Astrocyte of the spinal cord (primary cell): ENCODE measurements around the gene APBB2.
"Not testable (repeated sequence)": the region's sequence is repeated elsewhere in the genome, so short reads cannot be mapped to it uniquely, and the experiment has no call there.

Experiments
- DNase-seq: peaks from one replicate; pipeline ENCODE4 v3.0.0; 2011; ENCODE audit warnings: low read depth, low spot score
- H3K4me3 ChIP-seq: 2 replicates; pipeline ENCODE4 v1.5.1; 2011; ENCODE audit warnings: low read depth, mild to moderate bottlenecking, low read length, moderate library complexity
- in situ Hi-C: cut with HindIII; loops from 2 replicates; pipeline ENCODE4 v1.10.0; 2017; ENCODE audit warnings: low sequenced_read_pairs
- TF ChIP-seq, protein P1 (sequence below): IDR thresholded peaks from 2 replicates; pipeline ENCODE4 v1.5.1; 2012; ENCODE audit warnings: low read depth, mild to moderate bottlenecking, low read length, inconsistent platforms

The APBB2 gene

DNA sequence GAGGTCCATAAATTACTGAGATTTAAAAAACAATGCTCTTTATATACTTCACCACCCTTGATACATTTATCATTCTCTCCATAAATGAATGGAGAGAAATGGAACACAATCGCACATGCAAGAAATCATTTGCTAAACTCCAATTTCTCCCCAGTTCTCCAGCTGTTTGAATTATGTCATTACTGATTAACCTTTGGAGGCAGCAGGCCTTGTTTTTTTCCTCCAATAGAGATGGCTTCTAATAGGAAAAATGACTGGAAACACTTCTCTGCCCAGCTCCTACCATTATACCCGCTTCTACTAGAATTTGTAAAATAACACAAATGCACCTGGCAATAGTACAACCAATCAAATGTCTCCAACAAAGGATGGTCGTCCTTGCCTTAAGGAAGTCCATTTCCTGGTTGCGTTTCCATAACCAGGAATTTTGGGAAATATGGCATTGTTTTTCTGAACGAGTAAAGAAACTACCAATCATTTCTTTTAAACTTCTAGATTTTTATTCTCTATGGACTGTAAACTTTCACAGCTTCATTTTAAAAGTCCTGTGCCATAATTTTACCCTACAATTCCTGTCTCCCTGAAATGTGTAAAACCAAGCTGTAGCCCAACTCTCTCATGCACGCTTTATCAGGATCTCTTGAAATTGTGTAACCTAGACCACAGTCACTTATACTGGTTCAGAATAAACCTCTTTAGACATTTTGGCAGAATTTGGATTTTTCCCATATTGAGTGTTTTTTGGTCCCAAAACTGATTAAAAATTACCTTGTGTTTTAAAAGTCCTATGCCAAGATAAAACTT, 60.1 kb downstream of the APBB2 start:
- TF ChIP-seq, protein P1, sequence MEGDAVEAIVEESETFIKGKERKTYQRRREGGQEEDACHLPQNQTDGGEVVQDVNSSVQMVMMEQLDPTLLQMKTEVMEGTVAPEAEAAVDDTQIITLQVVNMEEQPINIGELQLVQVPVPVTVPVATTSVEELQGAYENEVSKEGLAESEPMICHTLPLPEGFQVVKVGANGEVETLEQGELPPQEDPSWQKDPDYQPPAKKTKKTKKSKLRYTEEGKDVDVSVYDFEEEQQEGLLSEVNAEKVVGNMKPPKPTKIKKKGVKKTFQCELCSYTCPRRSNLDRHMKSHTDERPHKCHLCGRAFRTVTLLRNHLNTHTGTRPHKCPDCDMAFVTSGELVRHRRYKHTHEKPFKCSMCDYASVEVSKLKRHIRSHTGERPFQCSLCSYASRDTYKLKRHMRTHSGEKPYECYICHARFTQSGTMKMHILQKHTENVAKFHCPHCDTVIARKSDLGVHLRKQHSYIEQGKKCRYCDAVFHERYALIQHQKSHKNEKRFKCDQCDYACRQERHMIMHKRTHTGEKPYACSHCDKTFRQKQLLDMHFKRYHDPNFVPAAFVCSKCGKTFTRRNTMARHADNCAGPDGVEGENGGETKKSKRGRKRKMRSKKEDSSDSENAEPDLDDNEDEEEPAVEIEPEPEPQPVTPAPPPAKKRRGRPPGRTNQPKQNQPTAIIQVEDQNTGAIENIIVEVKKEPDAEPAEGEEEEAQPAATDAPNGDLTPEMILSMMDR: no peak
- no peak for DNase-seq
- in situ Hi-C loops: no loop called here
- no peak overlapping the region for H3K4me3 ChIP-seq

DNA sequence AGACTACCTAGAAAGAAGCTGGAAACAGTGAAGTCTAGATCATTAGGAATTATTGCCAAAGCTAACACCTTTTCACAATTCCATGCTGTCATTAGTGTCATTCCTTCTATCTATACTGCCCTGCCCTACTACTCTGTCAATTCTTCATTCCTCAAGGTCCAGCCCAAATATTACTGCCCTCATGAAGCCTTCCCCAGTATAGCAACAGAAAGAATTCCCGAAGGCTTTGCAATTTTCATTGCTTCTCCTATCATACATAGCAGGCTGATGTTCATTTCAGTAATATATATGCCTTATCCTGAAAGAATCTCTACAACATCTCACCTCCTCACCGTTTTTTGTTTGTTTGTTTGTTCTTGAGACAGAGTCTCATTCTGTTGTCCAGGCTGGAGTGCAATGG, 63.9 kb downstream of the APBB2 start:
- TF ChIP-seq, protein P1: no peak
- DNase-seq: no peak
- in situ Hi-C loops: no loop called here
- no peak overlapping the region for H3K4me3 ChIP-seq

DNA sequence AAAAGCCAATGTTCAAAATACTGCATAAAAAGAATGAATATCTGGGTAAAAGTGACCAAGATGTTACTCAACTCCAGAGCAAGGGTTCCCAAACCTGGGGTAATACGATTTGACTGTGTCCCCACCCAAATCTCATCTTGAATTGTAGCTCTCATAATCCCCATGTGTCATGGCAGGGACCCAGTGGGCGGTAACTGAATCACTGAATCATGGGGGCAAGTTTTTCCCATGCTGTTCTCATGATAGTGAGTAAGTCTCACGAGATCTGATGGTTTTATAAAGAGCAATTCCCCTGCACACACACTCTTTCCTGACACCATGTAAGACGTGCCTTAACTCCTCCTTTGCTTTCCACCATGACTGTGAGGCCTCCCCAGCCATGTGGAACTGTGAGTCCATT, 64.8 kb downstream of the APBB2 start:
- DNase-seq, in situ Hi-C loops, H3K4me3 ChIP-seq: not testable (repeated sequence)

DNA sequence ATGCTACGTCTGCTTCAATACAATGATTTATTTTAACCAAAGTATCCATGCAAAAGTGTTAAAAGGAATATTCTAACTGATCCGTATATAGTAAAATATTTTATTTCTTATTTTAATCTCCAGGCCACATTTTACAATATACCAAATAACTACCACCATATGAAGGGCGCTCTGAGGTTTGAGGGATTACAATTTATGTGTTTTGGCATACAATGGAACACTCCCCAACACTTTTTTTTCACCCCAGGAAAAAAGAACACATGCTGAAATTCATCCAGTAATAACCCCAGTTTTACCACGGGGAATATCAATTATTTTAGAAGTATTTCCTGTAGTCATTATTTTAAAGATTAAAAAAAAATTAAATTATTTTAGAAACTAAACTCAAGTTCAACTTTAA, 65.4 kb downstream of the APBB2 start:
- H3K4me3 ChIP-seq: no peak overlapping the region
- TF ChIP-seq, protein P1: no peak
- in situ Hi-C loops: no loop called here
- no peak for DNase-seq

DNA sequence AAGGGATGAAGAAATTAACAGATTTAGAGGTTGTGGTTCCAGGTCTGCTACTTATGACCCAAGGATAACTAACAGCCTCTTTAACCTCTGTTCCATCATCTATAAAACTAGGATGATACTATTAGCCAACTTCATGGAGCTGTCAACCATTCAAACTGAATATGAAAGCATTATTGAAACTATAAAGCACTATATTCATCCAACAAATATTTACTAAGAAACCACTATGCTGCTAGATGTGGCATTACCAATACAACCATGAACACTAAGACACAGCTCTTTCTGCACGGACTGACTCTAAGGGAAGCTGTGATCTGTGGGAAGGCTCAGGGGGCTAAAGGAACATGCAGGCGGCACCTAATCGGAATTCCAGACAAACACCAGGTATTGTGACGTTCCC, 66.0 kb downstream of the APBB2 start:
- no peak for DNase-seq
- H3K4me3 ChIP-seq: no peak overlapping the region
- in situ Hi-C loops: no loop called here
- TF ChIP-seq, protein P1: no peak

DNA sequence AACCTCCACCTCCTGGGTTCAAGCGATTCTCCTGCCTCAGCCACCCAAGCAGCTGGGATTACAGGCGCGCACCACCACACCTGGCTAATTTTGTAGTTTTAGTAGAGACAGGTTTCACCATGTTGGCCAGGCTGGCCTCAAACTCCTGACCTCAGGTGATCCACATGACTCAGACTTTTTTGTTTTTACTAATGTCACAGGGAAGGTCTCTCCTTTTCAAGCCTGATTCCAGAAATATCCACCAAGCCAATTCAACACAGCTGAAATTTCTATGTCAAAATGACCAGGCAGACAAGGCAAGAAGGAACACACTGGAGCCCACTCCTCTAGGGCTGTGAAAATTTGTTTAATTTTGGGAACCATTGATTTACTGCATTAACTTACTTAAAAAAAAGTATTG, 66.8 kb downstream of the APBB2 start:
- DNase-seq, in situ Hi-C loops, H3K4me3 ChIP-seq: not testable (repeated sequence)

DNA sequence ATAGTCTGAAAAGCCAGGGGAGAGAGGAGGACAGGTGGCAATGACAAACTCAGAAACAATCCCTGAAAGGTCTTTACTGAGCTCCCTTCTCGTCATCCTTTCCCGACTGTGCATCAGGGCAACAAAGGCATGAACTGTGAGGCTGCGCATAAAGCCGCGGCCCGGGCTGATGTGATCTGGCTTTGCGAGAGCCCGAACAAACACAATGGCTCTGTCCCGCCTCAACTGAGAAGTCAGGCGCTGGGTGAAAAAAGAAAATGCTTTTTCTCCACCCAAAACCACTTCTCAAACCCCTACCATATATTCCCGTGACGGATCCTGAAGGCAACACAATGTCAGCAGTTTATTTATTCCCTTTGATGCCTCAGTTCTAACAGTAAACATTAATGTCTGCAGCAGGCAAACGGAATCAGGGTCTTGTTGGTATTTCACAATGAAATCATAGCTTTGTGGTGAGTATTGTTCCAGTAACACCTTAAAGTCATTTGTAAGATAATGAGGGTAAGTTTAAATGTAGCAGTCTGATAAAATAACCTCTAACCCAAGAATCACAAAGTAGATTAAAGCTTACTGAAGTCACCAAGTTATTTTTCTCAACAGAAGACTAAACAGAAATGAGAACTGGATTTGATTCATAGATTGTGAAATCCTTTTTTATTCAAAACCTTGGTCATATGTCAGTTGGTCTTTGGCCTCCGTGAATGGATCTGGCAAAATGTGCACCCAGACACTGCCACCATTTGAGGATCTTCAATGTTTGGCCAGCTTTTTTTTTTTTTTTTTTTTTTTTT, 67.4 kb downstream of the APBB2 start:
- in situ Hi-C loops: no loop called here
- no peak overlapping the region for H3K4me3 ChIP-seq
- peak; percentile 67 for DNase-seq
- TF ChIP-seq, protein P1: no peak
